Heart left ventricle (tissue), 16 donors: Measurements from ENCODE around the gene GEMIN8. TPM values are rescaled to one million over a fixed set of nuclear protein-coding genes. Genes with fewer than 3 reads are reported as not detected.

Experiments
- ATAC-seq, 4 donors: fragments of 200-7000 bp; cut with Tn5 transposase; one replicate each; pipeline ENCODE4 v1.9.1; 2020 to 2022; ENCODE audit warnings: moderate library complexity in 4 of 4, mild to moderate bottlenecking in 3 of 4, moderate number of reproducible peaks in 1 of 4
- DNase-seq, 5 donors: peaks; one replicate each; pipeline ENCODE4 v3.0.0-alpha.2; 2020
- H3K27ac ChIP-seq, 12 donors: fragments of 200-600 bp; sonication (generic) in 4 of 12; one replicate each; pipeline versions ENCODE4 v1.5.0 to v1.8.0; 2016 to 2022; ENCODE audit warnings: mild to moderate bottlenecking in 2 of 12
- H3K27me3 ChIP-seq, 9 donors: fragments of 200-600 bp; sonication (generic) in 2 of 9; one replicate each; pipeline versions ENCODE4 v1.5.1 to v1.8.0; 2016 to 2022; ENCODE audit warnings: mild to moderate bottlenecking in 3 of 9
- H3K36me3 ChIP-seq, 9 donors: fragments of 200-600 bp; sonication (generic) in 2 of 9; one replicate each; pipeline versions ENCODE4 v1.5.0 to v1.8.0; 2018 to 2022; ENCODE audit warnings: mild to moderate bottlenecking in 2 of 9
- H3K4me1 ChIP-seq, 12 donors: fragments of 200-600 bp; sonication (generic) in 4 of 12; one replicate each; pipeline versions ENCODE4 v1.5.0 to v1.8.0; 2016 to 2022; ENCODE audit warnings: mild to moderate bottlenecking in 3 of 12
- H3K4me3 ChIP-seq, 12 donors: fragments of 200-600 bp; sonication (generic) in 4 of 12; one replicate each; pipeline versions ENCODE4 v1.5.0 to v1.8.0; 2017 to 2022; ENCODE audit warnings: mild to moderate bottlenecking in 9 of 12, moderate library complexity in 4 of 12
- H3K9me3 ChIP-seq, 12 donors: fragments of 200-600 bp; sonication (generic) in 4 of 12; one replicate each; pipeline versions ENCODE4 v1.5.0 to v1.8.0; 2016 to 2022; ENCODE audit warnings: mild to moderate bottlenecking in 1 of 12
- CTCF ChIP-seq, 12 donors: fragments of 200-600 bp; sonication (generic) in 4 of 12; IDR thresholded peaks; one replicate each; pipeline versions ENCODE4 v1.5.0 to v1.8.0; 2018 to 2022; ENCODE audit warnings: antibody characterized with exemption in 12 of 12, mild to moderate bottlenecking in 5 of 12
- POLR2A ChIP-seq, 2 donors: fragments of 450-650 bp; IDR thresholded peaks; one replicate each; pipeline ENCODE4 v1.6.1; 2017; ENCODE audit warnings: antibody characterized with exemption in 2 of 2, mild to moderate bottlenecking in 2 of 2, moderate library complexity in 2 of 2
- WGBS, 4 donors: extraction: QIAGEN DNeasy Blood & Tissue Kit in 2 of 4; methylation state at CpG; one replicate each; pipeline versions ENCODE4 v1.1.5 to v1.1.7; 2013 to 2018; 5-methylcytosine and 5-hydroxymethylcytosine counted together
- intact Hi-C, 10 donors: fragments of 100-400 bp; cut with DNase I; formaldehyde crosslinking; loops; one replicate each; pipeline versions ENCODE4 v1.11.1 to v1.14.2; 2022
- polyA plus RNA-seq, 2 donors: library from polyadenylated mRNA; stranded (reverse); fragments of 200-250 nt; gene quantifications; one replicate each; pipeline ENCODE4 v1.2.3, GENCODE V29; 2013
- total RNA-seq, 9 donors: library from RNA; depleted of rRNA in 2 of 9; stranded (reverse); fragments of >200 nt in 2 of 9; fragmentation: NEBNext Ultra II Directional in 3 of 9; extraction: Animal tissue kit (Norgen Biotek cat#: 25700) in 3 of 9; gene quantifications; one replicate each; pipeline versions ENCODE4 v1.1.0 to v1.2.4, GENCODE V29; 2016 to 2023
- donor health status: ischemic (EF 13 %, LVEDD 7.1; RV severe dilation, severe dysfunction).
- donor health status: healthy with polysubstance abuse.
- donor health status: DM: no; HTN: yes; CAD: no.
- donor health status: DM: no; HTN: no; CAD: no.
- donor health status: ischemic (EF 25% LVEDD 6.9; RV normal size, moderate dysfunction).
- donor health status: ischemic (EF 25% LVEDD 5.7; RV mildly dilated, moderate dysfunction).
- donor health status: healthy.
- donor health status: DM: yes; HTN: yes; CAD: no.
- donor health status: ischemic (EF 35%, LVEDD 5.7; RV mildly dilated, moderate dysfunction).
- donor health status: nonischemic (EF 11% LVEDD 7.7; RV severe dilation, severe dysfunction).
- donor health status: DM: yes; HTN: yes; CAD: no.
- donor health status: PGD.
- donor health status: ischemic (EF 29% LVEDD 5.4; RV normal size, mild dysfunction).
- donor health status: nonischemic (EF 23%, LVEDD 6.1; RV moderate dilation, normal function).

The GEMIN8 gene
- total and polyA plus RNA-seq, 11 donors, result 10.3 to 16.3 (median 13.5) TPM

- 88 to 93% (median 90%) methylated on average over 4 of the region's 4 CpGs for WGBS, 4 donors
- intact Hi-C loops, result no loop called here
- Histone ChIP-seq H3K9me3 (no peaks in the 10 kb centered on the region), H3K27me3 (no peaks in the 10 kb centered on the region), H3K27ac (no peak overlapping the region), H3K36me3 (peaks cover 0 to 25% (median 17%) of the 10 kb centered on the region in 9 donors), H3K4me1 (no peaks in the 10 kb centered on the region), H3K4me3 (no peak overlapping the region)
- no peak for DNase-seq
- ATAC-seq, result no peak
- TF ChIP-seq POLR2A (IDR thresholded peaks at IDR 0.05), result no peak
- TF ChIP-seq CTCF (IDR thresholded peaks at IDR 0.05), result no peak
Observed at GRCh38 chrX:14014526-14014925, 15.2 kb downstream of the GEMIN8 start.

GRCh38 chrX:14013054-14013453 lies 16.6 kb downstream of the GEMIN8 start:
- no peaks in the 10 kb centered on the region for H3K9me3 ChIP-seq

GRCh38 chrX:14010566-14010965 lies 19.1 kb downstream of the GEMIN8 start:
- TF ChIP-seq POLR2A (IDR thresholded peaks at IDR 0.05), result no peak
- TF ChIP-seq CTCF (IDR thresholded peaks at IDR 0.05), result no peak
- ATAC-seq (no peak), DNase-seq (no peak)
- no peak overlapping the region for H3K4me3 ChIP-seq
- H3K27ac ChIP-seq, result no peak overlapping the region
- intact Hi-C loops, result no loop called here
- no peaks in the 10 kb centered on the region for H3K9me3 ChIP-seq
- H3K27me3 ChIP-seq, result no peaks in the 10 kb centered on the region
- H3K36me3 ChIP-seq, result peaks cover 0 to 32% (median 13%) of the 10 kb centered on the region in 9 donors
- WGBS, 4 donors, result 94 to 99% (median 97%) methylated on average over 3 of the region's 3 CpGs
- H3K4me1 ChIP-seq, result no peaks in the 10 kb centered on the region

More at GRCh38 chrX:14013054-14013453, 16.6 kb downstream of the GEMIN8 start:
- 64 to 78% (median 72%) methylated on average over 4 of the region's 4 CpGs for WGBS, 4 donors
- intact Hi-C loops, result no loop called here
- Histone ChIP-seq H3K27me3 (no peaks in the 10 kb centered on the region), H3K4me3 (no peak overlapping the region), H3K27ac (no peak overlapping the region), H3K4me1 (no peaks in the 10 kb centered on the region), H3K36me3 (peaks cover 0 to 24% (median 9%) of the 10 kb centered on the region in 9 donors)
- ATAC-seq, result no peak
- DNase-seq, result no peak
- TF ChIP-seq POLR2A (IDR thresholded peaks at IDR 0.05), result no peak

GRCh38 chrX:14006540-14006939 lies 23.2 kb downstream of the GEMIN8 start:
- TF ChIP-seq POLR2A (IDR thresholded peaks at IDR 0.05) (no peak), CTCF (IDR thresholded peaks at IDR 0.05) (no peak)
- DNase-seq (no peak), ATAC-seq (no peak)
- Histone ChIP-seq H3K36me3 (peaks cover 0 to 29% (median 7%) of the 10 kb centered on the region in 9 donors), H3K27me3 (peaks cover 0 to 5% (median 0%) of the 10 kb centered on the region in 9 donors), H3K4me1 (no peaks in the 10 kb centered on the region), H3K27ac (no peak overlapping the region), H3K4me3 (no peak overlapping the region), H3K9me3 (no peaks in the 10 kb centered on the region)
- intact Hi-C loops, result no loop called here
- 86 to 93% (median 91%) methylated on average over 10 of the region's 10 CpGs for WGBS, 4 donors

GRCh38 chrX:14003876-14004425 lies 25.7 kb downstream of the GEMIN8 start:
- Histone ChIP-seq H3K27me3 (peaks cover 0 to 5% (median 0%) of the 10 kb centered on the region in 9 donors), H3K27ac (no peak overlapping the region), H3K36me3 (peaks cover 0 to 23% (median 7%) of the 10 kb centered on the region in 9 donors), H3K9me3 (no peaks in the 10 kb centered on the region), H3K4me1 (no peaks in the 10 kb centered on the region), H3K4me3 (no peak overlapping the region)
- no peak for TF ChIP-seq POLR2A (IDR thresholded peaks at IDR 0.05)
- TF ChIP-seq CTCF (IDR thresholded peaks at IDR 0.05), result no peak
- no peak for DNase-seq
- 77 to 95% (median 88%) methylated on average over 2 of the region's 2 CpGs for WGBS, 4 donors
- intact Hi-C loops, result no loop called here
- ATAC-seq, result no peak
